Astrocyte of the hippocampus (primary cell): ENCODE measurements around the gene NXT1.

ENCODE experiments used
- DNase-seq: peaks from one replicate; pipeline ENCODE4 v3.0.0; 2011; ENCODE audit warnings: low read depth, low spot score

Gene NXT1

GRCh38 chr20:23390091-23390774 lies 39.6 kb downstream of the NXT1 start:
- DNase-seq: no peak

DNA sequence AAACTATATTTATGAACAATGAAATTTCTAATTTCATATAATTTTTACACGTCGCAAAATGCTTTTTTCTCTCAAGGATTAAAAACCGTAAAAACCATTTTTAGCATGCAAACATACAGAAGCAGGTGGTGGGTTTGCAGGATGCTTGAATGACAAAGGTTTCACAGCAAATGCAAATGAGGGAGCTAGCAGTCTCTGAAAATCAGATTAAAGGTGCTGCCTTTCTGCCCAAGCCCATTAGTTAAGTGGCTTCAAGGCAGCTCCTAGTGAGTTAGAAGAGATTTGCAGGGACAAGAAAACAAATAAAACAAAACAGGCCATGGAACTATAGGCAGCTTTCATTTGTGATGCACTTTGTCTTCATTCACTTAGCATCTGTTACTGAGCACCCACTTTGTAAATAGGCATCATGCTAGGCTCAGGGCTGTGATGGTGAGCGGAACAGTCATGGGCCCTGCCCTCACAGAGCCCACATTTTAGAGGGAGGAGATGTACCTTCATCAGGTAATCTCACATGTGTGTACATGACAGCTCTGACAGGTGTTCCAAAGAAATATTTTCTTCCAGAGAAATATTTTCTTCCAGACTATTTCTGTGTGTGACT lies 41.2 kb downstream of the NXT1 start:
- DNase-seq: no peak

- no peak for DNase-seq
Observed at GRCh38 chr20:23393996-23394775, 43.6 kb downstream of the NXT1 start.

- DNase-seq: no peak
Observed at GRCh38 chr20:23396950-23397627, 46.5 kb downstream of the NXT1 start.

DNA sequence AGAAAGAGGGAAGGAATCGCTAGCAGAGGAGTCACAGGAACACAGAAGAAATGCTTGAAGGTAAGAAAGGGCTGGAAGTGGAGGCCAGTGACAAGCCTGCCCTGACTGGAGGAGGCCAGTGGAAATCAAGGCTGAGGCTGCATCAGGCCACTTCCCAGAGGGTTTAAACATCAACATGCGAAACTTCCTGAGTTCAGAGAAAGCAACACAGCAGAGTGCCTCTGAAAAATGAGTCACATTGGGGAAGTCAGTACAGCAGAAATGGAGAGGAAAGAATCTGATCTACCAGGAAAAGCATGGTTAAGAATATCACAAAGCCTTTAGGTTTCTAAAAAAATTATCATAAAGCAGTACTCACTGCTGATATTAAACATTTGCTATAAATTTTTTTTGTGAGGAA lies 47.4 kb downstream of the NXT1 start:
- peak; percentile 28 for DNase-seq

DNA sequence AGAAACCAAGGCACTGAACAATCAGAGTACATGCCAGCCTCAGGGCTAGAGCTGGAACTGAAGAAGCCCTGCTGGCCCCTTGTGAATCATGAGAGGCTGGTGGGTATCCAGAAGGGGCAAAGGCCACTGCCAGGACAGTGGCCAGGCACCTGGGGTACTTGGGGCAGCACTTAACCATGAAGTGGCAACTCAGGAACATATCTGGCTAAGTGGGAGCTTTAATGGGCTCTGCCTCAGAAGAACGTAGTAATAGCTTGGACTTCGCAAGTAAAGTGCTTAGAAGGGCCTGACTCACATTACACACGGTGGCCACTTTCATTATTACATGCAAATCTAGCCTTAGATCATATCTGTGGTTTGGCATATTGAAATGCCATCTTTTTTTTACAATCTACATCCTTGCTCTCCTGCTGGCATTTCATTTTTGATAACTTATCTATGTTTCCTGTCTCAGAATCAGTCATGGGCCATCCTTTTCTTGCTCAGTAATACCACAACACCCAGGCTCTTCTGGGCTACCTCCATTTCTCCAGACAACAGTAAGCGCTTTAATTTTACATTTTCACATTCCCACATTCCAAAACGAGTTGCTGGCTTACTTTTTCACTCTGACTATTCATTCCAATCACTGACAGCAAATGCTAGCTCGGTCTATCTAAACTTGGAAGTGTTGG lies 49.1 kb downstream of the NXT1 start:
- DNase-seq: peak; percentile 68

GRCh38 chr20:23401051-23401450 lies 50.5 kb downstream of the NXT1 start:
- no peak for DNase-seq

- DNase-seq: no peak
Observed at GRCh38 chr20:23403751-23404150, 53.2 kb downstream of the NXT1 start.

DNA sequence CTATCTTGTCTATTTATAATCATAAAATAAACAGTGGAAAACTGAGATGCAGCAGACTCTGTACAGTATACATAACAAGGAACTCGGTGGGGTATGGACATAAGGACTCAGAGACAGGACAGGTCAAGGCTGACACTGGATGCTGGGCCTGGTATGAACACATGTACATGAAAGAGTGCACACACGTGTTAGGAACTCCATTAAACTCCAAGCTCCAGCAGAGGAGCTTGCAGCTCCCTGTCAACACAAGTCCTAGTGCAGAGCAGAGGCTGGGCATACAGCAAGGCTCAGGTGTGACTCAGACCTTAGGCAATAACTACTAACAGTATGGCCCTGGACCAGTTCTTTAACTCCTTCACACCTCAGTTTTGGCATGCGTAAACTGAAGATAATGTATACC lies 53.6 kb downstream of the NXT1 start:
- no peak for DNase-seq
